Measurements from ENCODE around the gene MAST4.

The MAST4 gene

GRCh38 chr5:66923457-66923856 is 327.3 kb downstream of the MAST4 start:
- DNase-seq = no peak

- DNase-seq = no peak
These were observed 327.7 kb downstream of the MAST4 start for GRCh38 chr5:66923922-66924321.

GRCh38 chr5:66927140-66927539 is 330.9 kb downstream of the MAST4 start:
- DNase-seq = no peak

- DNase-seq = no peak
These were observed 333.1 kb downstream of the MAST4 start for GRCh38 chr5:66929281-66929680.

- no peak for DNase-seq
These were observed 333.8 kb downstream of the MAST4 start for GRCh38 chr5:66929995-66930394.

- no peak for DNase-seq
These were observed 335.5 kb downstream of the MAST4 start for GRCh38 chr5:66931651-66932050.

DNA sequence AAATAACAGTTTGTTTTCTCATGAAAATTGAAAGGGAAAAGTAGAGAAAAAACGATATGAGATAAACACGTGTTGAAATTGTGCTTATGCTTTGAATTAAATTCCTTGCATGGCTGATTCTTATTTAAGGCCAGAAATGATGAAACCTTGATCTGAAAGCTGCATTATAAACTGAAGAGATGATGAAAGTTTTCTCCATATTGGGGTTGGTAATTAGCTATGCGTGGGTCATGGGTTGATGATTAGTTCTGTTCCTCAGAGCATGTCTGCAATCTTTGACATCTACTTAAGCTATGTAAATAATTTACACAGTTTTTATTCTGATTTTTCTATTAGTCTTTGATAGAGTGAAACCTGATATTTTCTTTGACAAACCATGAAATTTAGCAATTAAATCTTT is 336.3 kb downstream of the MAST4 start:
- no peak for DNase-seq

GRCh38 chr5:66933066-66933465 is 336.9 kb downstream of the MAST4 start:
- peak; percentile 3 for DNase-seq

GRCh38 chr5:66939094-66939493 is 342.9 kb downstream of the MAST4 start:
- DNase-seq = no peak

DNA sequence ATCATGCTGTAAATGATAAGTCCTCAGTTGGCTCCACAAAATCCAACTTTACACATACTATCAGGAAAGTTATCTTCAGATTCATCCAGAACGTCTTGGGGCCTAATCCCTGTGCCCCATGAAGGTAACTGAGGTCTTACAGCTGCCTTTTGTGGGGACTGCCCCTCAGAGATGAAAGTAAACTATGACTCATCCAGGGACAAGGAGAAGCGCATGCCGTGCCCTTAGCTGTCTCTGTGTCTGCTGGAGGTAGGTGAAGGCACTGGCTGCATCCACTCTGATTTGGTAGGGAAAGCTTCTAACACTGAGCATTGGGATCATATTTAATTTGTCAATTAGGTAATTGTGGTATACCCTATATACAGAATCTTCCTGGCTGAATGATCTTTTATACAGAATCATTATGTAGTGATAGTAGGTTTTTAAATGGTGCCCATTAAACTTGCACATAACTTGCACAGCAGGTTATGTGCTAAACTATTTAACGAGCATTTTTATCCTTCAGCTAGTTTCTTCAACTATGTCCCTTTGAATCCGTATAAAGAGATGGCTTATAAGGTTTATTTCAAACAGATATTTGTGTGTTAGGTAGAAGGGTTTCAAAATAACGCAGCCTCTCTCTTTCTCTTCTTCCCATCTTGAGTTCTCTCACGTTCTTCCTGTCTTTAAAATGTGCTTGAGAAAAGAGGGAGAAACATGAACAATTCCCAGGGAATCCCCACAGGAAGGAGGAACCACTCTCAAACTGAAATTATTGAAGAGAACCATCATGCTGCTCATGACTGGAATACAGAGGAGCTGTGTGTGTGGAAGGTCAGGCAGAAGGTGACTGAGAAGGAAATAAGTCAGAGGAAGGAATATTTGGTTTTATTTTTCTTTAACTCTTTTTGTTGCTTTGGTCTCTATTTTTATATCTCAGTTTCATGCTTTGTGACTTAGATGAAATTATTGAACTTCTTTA is 349.5 kb downstream of the MAST4 start:
- peak; percentile 45 for DNase-seq

GRCh38 chr5:66947458-66947857 is 351.3 kb downstream of the MAST4 start:
- no peak for DNase-seq

DNA sequence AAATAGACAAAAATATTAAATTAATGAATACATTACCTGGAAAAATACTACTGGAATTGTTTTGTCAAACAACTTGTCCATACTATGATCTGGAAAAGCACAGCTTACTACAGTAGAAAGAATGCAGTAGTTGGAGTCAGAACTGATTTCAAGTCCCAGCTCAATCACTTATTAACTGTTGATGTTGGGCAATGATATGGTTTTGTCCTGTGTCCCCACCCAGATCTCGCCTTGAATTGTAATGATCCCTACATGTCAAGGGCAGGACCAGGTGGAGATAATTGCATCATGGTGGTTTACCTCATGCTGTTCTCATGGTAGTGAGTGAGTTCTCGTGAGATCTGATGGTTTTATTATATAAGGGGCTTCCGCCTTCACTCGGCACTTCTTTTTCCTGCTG is 352.9 kb downstream of the MAST4 start:
- DNase-seq = no peak

- DNase-seq = no peak
These were observed 356.0 kb downstream of the MAST4 start for GRCh38 chr5:66952153-66952552.

DNA sequence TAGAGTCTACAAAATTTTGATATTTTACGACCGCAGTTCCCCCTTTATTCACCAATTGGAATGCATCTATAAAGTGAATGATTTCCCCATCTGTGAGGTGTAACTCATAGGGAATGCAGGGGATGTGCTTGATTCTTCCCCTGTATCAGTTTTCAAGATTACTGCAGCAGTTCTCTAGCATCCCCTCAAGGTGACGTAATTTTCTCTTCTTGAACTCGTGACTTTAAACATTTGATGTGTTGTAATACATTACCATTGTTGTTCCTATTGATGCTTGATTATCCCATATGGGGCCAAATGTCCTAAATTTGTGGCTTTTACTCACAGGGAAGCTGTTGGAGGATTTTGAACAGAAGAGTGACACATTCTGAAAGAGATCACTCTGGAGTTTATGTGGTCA is 360.2 kb downstream of the MAST4 start:
- DNase-seq = no peak

GRCh38 chr5:66958201-66958979 is 362.2 kb downstream of the MAST4 start:
- DNase-seq = no peak

DNA sequence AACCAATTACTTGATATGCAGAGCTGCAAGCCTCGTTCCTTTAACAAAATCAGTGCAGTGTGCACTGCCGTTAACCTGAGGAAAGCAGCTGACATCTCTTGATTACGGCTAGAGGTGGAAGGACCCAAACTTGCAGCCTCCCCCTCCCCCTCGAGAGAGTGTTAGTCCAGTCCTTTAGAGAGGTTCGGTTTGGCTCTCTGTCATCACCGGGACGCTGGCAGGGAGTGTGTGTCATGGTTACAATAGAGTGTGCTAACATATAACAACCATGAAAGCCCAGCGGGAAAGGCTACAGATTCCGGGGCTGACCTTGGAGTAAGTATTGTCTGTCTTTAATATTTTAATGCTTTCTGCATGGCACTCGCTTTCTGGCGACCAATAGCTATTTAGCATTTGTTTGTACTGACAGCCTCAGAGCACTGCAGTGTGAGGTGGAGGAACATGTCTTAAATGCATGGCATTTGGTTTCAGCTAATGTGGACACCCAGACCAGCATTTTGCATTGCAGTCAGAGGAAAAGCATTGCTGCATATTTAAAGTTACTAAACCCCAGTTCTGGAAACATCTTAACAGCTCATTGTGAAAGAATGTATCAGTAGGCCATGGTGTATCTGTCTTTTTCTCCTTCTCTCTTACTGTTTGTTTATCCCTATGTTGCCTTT is 362.9 kb downstream of the MAST4 start:
- DNase-seq = no peak

- DNase-seq = no peak
These were observed 363.5 kb downstream of the MAST4 start for GRCh38 chr5:66959653-66960052.

- DNase-seq = no peak
These were observed 364.4 kb downstream of the MAST4 start for GRCh38 chr5:66960369-66961137.

DNA sequence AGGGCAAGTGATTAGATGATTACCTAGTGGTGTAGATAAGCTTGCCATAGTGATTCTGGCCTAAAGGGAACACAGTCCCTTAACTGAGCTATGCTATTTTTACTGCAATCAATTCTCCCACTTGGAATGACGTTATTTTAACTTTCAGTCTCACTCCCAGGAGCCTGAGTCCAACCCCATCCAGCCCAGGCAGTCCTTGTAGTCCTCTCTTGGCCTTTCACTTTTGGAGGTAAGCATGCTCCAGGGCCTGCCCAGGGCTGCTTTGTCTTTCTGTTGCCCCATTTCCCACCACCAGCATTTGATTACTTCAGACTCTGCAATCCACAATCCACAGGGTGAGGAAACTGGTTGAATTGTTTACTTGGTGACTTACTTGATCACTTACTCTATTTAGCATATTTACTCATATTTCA is 367.4 kb downstream of the MAST4 start:
- DNase-seq = no peak

DNA sequence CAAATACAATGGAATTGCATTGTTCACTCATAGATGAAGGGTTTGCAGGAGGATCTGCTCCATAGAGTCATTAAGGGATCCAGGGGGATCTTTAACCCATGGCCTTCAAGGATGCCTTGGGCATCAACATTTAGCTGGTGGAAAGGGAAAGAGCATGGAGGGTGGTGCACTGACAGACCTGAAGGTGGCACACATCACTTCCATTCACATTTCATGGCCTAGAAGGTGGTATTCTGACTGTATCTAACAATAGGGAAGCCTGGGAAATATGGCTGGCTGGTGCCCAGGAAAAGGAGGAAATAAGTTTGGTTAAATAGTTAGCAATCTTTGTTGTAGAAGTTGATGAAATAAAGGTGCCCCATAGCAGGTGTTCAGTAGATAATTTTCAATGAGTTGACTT is 370.2 kb downstream of the MAST4 start:
- DNase-seq = no peak

GRCh38 chr5:66967102-66967501 is 370.9 kb downstream of the MAST4 start:
- no peak for DNase-seq

DNA sequence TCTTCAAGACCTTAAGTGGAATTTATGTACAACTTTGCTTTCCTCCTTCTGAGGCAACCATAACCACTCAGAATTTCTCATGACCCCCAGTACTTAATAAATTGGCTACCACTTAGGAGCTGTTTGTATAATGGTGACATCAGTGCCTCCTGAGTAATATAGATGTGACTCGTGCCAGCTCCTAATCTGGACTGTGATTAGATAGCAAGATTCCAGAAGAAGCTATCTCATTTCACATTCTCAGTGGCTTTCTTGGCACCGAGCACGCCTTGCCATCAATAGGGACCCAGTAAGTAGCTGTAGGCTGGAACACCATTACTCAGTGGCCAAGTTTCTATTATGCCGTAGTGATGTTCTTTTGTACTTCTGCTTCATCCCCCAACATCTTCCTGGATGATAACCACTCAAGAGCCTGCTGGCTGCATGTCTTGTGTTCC is 371.7 kb downstream of the MAST4 start:
- DNase-seq = no peak

GRCh38 chr5:66969484-66969883 is 373.3 kb downstream of the MAST4 start:
- no peak for DNase-seq
